Measurements from ENCODE around the gene HADHB.
"Not testable (repeated sequence)": the region's sequence is repeated elsewhere in the genome, so short reads cannot be mapped to it uniquely, and the experiment has no call there.

HADHB gene

DNA sequence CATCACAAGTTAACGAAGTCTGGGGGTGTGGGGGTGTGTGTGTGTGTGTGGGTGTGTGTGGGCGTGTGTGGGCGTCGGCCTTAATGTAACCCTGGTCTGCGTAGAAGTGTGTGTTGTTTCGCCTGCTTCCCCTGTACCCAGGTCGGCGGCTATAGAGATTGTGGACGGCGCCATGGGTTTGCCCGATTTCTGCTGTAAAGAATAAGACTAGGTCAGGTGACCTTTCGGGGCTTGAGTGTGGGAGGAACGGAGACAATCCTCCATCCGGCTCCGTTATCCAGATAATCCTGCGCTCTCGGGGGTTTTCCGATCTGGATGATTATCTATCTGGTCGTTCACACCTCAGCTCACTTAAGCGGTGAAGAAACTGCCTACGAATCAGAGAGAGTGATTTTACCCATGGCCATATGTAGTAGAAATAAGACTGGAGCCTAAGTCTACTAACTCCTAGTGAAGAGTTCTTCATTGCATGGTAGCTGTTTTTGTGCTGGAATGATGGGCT, 543 bp downstream of the HADHB start:
- no peak for DNase-seq (ENCODE audit: low read depth, low spot score)

DNA sequence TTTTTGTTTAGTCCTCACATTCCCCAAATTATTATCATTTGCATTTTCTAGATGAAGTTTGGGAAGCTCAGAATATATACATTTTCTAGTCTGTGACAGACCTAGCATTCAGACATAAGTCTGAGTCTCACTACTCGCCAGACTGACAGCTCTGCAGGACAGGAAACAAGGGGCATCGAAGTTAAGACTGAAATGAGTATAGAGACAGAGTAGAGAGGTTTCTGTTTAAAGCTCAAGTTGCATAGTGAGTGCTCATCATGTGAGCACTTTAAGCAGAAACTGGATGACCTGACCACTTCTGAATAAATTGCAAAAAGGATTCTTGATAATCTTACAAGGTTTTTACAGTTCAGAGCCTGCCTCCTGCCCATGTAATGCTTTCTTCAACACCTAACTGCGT, 1.1 kb downstream of the HADHB start:
- no peak for DNase-seq (ENCODE audit: low read depth, low spot score)

GRCh38 chr2:26246818-26247217, 2.1 kb downstream of the HADHB start:
- no peak for DNase-seq (ENCODE audit: low read depth, low spot score)

GRCh38 chr2:26249625-26250024, 4.9 kb downstream of the HADHB start:
- no peak for DNase-seq (ENCODE audit: low read depth, low spot score)

DNA sequence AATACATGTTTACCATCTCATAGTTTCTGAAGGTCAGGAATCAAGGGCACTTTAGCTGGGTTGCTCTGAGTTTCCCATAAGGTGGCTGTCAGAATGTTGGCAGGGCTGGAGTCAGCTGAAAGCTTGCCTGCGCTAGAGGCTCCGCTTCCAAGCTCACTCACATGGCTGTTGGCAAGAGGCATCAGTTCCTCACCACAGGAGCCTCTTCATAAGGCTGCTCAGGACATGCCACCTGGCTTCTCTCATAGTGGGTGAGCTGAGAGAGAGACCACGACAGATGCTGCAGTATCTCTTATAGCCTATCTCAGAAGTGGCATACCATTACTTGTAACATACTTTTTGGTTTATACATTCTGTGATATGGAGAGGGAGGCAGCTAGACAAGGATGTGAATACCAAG, 7.2 kb downstream of the HADHB start:
- no peak for DNase-seq (ENCODE audit: low read depth, low spot score)

DNA sequence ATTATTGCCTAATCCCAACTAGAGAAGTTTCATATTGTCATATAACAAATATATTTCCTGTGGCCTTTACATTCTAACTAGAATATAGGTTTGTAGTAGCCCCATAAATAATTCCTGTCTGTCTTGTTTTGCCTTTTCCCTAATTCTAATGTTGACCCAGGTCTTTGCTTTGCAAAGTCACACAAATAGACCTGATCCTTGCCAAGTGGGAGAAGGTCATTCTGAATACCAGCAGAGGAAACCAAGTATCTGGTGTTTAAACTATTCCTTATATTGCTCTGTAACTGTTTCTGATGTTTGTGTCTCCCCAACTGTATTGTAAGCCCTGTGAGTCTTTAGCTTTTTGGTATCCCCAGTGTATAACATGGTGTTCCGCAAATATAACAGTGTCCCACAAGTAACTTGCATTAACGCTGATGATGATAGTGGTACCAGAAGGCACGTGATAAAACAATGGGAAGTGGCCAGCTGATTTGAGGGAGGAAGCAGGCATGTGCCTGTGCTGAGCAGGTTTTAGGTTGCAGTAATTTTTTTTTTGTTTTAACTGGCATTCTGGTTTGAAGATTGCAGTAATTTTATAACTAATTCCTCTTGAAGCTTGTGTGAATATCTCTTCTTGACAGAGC, 11.1 kb downstream of the HADHB start:
- no peak for DNase-seq (ENCODE audit: low read depth, low spot score)

DNA sequence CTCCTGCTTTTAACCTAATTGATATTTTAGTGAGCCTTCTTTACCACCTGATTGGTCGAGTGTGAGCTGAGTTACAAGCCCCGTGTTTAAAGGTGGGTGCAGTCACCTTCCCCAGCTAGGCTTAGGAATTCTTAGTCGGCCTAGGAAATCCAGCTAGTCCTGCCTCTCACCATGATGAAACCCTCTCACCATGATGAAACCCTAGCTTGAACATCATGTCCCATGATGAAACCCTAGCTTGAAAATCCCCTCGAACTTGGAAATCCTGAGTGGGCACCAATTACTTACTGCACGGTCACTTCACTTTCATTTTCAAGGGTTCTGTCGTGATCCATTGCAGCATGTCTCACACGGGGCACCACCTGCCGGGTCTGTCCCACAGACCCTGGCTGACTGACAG, 14.1 kb downstream of the HADHB start:
- DNase-seq (ENCODE audit: low read depth, low spot score) = not testable (repeated sequence)

GRCh38 chr2:26268213-26268612, 23.5 kb downstream of the HADHB start:
- no peak for DNase-seq (ENCODE audit: low read depth, low spot score)

DNA sequence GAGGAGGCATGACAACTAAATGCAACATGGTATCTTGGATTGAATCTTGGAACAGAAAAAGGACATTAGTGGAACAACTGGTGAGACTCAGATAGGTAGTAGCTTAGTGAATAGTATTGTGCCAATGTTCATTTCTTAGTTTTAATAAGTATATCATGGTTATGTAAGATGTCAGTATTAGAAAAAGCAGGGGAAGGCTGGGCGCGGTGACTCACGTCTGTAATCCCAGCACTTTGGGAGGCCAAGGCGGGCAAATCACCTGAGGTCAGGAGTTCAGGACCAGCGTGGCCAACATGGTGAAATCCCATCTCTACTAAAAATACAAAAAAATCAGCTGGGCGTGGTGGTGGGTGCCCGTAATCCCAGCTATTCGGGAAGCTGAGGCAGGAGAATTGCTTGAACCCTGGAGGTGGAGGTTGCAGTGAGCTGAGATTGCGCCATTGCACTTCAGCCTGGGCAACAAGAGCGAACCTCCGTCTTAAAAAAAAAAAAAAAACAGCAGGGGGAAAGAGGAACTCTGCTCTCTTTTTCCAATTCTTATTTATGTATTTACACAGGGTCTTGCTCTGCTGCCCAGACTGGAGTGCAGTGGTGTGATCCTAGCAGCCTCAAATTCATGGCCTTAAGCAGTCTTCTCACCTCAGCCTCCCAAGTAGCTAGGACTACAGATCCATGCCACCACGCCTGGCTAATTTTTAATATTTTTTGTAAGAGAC, 24.1 kb downstream of the HADHB start:
- not testable (repeated sequence) for DNase-seq (ENCODE audit: low read depth, low spot score)

GRCh38 chr2:26269571-26270158, 24.9 kb downstream of the HADHB start:
- no peak for DNase-seq (ENCODE audit: low read depth, low spot score)

GRCh38 chr2:26270373-26270772, 25.6 kb downstream of the HADHB start:
- no peak for DNase-seq (ENCODE audit: low read depth, low spot score)

- no peak for DNase-seq (ENCODE audit: low read depth, low spot score)
Measured at GRCh38 chr2:26273501-26273900, 28.8 kb downstream of the HADHB start.

DNA sequence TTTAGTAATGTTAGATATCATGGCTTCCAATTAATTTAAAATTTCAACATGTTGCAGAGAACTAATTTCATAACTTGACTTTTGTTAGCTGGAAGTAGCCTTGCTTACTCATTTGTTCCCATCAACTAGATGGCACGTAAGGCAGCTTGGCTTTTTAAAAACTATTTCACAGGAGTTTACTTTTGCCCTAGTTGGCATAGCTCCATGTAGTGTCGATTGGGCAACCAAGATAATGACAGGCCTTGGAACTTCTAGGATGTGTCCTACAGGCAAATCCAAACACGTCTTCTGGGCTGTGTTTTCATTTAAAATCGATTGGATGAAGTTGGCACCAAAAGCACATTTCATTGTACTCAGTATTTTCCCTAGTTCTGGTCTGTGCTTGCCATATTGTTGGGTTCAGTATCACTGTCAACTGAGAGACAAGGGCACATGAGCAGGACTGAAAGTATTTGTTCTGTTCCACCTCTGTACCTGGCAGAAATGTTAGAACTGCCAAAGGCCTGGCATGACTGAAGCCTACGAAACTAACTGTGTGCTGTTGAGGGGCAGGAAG, 29.4 kb downstream of the HADHB start:
- peak; percentile 59 for DNase-seq (ENCODE audit: low read depth, low spot score)

DNA sequence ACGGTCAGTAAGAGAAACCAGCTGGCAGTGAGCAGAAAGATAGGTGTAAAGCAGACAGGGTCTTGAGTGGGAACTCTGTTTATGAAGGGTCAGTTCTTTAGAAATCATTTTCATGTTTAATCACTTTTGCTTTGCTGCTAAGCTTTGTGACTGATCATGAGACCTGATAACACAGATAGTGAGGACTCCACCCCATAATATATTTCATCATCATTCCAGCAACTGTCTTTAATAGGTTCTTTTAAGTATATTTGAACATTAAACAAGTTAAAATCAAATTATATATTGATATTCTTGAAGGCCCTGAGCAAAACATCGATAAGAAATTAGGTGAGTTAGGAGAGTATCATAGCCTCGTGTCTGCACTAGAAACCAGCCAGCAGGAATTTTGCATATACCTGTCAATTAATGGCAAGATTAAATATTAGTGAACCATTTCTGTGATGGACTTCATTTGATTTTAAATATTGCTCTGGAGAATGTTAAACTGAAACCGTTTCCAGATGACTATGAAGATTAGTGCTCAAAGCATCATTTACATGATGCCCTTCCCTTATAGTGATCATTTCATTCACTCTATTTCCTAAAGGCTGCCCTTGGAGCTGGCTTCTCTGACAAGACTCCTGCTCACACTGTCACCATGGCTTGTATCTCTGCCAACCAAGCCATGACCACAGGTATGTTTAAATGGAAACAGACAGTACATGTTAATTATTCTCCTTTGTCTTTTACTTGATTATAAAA, 31.9 kb downstream of the HADHB start:
- DNase-seq (ENCODE audit: low read depth, low spot score) = no peak

- no peak for DNase-seq (ENCODE audit: low read depth, low spot score)
Measured at GRCh38 chr2:26279886-26280285, 35.1 kb downstream of the HADHB start.

- no peak for DNase-seq (ENCODE audit: low read depth, low spot score)
Measured at GRCh38 chr2:26281226-26281625, 36.5 kb downstream of the HADHB start.

- DNase-seq (ENCODE audit: low read depth, low spot score) = no peak
Measured at GRCh38 chr2:26283606-26284005, 38.9 kb downstream of the HADHB start.

DNA sequence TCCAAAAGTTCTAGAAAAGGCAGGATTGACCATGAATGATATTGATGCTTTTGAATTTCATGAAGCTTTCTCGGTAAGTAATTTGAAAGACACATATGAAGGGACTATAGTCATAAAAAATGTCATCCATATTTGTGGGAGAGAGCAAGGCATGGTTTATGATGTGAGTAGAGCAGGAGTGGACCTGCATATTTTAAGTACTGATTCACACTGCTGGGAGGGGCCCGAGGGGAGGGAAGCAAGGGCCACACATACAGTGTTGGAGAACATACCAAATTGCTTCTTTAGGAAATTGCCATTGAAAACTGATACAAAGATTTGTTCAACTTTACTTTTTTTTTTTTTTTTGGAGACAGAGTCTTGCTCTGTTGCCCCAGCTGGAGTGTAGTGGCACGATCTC, 39.4 kb downstream of the HADHB start:
- no peak for DNase-seq (ENCODE audit: low read depth, low spot score)

- DNase-seq (ENCODE audit: low read depth, low spot score) = no peak
Measured at GRCh38 chr2:26285931-26286330, 41.2 kb downstream of the HADHB start.

DNA sequence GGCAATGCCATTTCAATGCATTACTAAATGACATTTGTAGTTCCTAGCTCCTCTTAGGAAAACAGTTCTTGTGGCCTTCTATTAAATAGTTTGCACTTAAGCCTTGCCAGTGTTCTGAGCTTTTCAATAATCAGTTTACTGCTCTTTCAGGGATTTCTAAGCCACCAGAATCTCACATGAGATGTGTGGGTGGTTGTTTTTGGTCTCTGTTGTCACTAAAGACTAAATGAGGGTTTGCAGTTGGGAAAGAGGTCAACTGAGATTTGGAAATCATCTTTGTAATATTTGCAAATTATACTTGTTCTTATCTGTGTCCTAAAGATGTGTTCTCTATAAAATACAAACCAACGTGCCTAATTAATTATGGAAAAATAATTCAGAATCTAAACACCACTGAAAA, 45.3 kb downstream of the HADHB start:
- DNase-seq (ENCODE audit: low read depth, low spot score) = no peak

GRCh38 chr2:26292646-26293045, 47.9 kb downstream of the HADHB start:
- no peak for DNase-seq (ENCODE audit: low read depth, low spot score)

GRCh38 chr2:26295511-26295910, 50.8 kb downstream of the HADHB start:
- DNase-seq (ENCODE audit: low read depth, low spot score) = no peak
